Measurements from ENCODE around the gene POC1A. TPM values are rescaled to one million over a fixed set of nuclear protein-coding genes. Genes with fewer than 3 reads are reported as not detected.

POC1A gene
- total and polyA plus RNA-seq, 2 donors (not counting 1 experiment from before 2014, with no cell fraction given): 1.7 to 2.8 TPM

GRCh38 chr3:52143156-52143555 is 11.1 kb downstream of the POC1A start:
- WGBS (ENCODE audit: insufficient coverage): 100% methylated on average over 4 of the region's 4 CpGs
- POLR2A ChIA-PET: no interaction called here
- no peak overlapping the region for H3K4me3 Mint-ChIP-seq

GRCh38 chr3:52141751-52142150 is 12.5 kb downstream of the POC1A start:
- no peak for ATAC-seq (ENCODE audit: low read depth)
- Histone ChIP-seq H3K4me2 (replicated peaks; ENCODE audit: low read depth, low read length, poor library complexity, severe bottlenecking) (no peak overlapping the region), H3K4me1 (ENCODE audit: control insufficient read depth in 2 of 2, insufficient read depth in 2 of 2, low read length in 2 of 2) (peaks cover 4 to 5% of the 10 kb centered on the region in 2 donors), H3K79me2 (ENCODE audit: control insufficient read depth, insufficient read depth, low read length) (peaks cover 3% of the 10 kb centered on the region), H3K27ac (ENCODE audit: low read length in 2 of 2) (no peak overlapping the region), H3K9me3 (ENCODE audit: control extremely low read depth in 1 of 3, control insufficient read depth in 2 of 3, insufficient read depth in 1 of 3, low read length in 2 of 3) (no peaks in the 10 kb centered on the region), H2AFZ (ENCODE audit: insufficient read depth, low read depth, low read length, poor library complexity, severe bottlenecking) (no peak overlapping the region), H3K4me3 (ENCODE audit: control extremely low read depth in 1 of 5, extremely low read depth in 1 of 5, insufficient read depth in 1 of 5, low read depth in 2 of 5, low read length in 4 of 5) (no peak overlapping the region), H4K20me1 (ENCODE audit: control insufficient read depth, insufficient read depth, low read length, poor library complexity, severe bottlenecking) (no peaks in the 10 kb centered on the region), H3K27me3 (replicated peaks in 1 of 4; ENCODE audit: control extremely low read depth in 1 of 4, control insufficient read depth in 3 of 4, insufficient read depth in 4 of 4, low read length in 3 of 4) (no peaks in the 10 kb centered on the region), H3K36me3 (replicated peaks in 1 of 2; ENCODE audit: control extremely low read depth in 1 of 2, control insufficient read depth in 1 of 2, extremely low read depth in 1 of 2, insufficient read depth in 2 of 2, low read length in 1 of 2) (no peaks in the 10 kb centered on the region), H3K9ac (ENCODE audit: low read length) (no peak overlapping the region)
- H3K9me3 Mint-ChIP-seq (ENCODE audit: insufficient read depth): no peaks in the 10 kb centered on the region
- no peak for DNase-seq
- POLR2A ChIA-PET: no interaction called here
- peaks cover 5% of the 10 kb centered on the region for H3K4me1 Mint-ChIP-seq
- 99% methylated on average over 7 of the region's 7 CpGs for WGBS (ENCODE audit: insufficient coverage)
- TF ChIP-seq CTCF (IDR thresholded peaks at IDR 0.05) (no peak), EZH2 (IDR thresholded peaks at IDR 0.05; ENCODE audit: borderline replicate concordance, insufficient read depth, low read depth, low read length, poor library complexity, severe bottlenecking) (no peak)
- CTCF ChIA-PET: interaction anchor here (2.7 to 11.2 kb wide), 2 partner anchors 135 to 139 kb away, joined by 7 to 166 read pairs; no protein-coding TSS in a partner anchor
- H3K4me3 Mint-ChIP-seq: no peak overlapping the region
- H3K27ac Mint-ChIP-seq: no peak overlapping the region
- H3K27me3 Mint-ChIP-seq: no peaks in the 10 kb centered on the region
- intact Hi-C loops (cut with micrococcal nuclease): no loop called here

More at GRCh38 chr3:52143156-52143555, 11.1 kb downstream of the POC1A start:
- Histone ChIP-seq H2AFZ (ENCODE audit: insufficient read depth, low read depth, low read length, poor library complexity, severe bottlenecking) (no peak overlapping the region), H3K4me1 (ENCODE audit: control insufficient read depth in 2 of 2, insufficient read depth in 2 of 2, low read length in 2 of 2) (peaks cover 4 to 5% of the 10 kb centered on the region in 2 donors), H3K9me3 (ENCODE audit: control extremely low read depth in 1 of 3, control insufficient read depth in 2 of 3, insufficient read depth in 1 of 3, low read length in 2 of 3) (no peaks in the 10 kb centered on the region), H3K9ac (ENCODE audit: low read length) (no peak overlapping the region), H3K27me3 (replicated peaks in 1 of 4; ENCODE audit: control extremely low read depth in 1 of 4, control insufficient read depth in 3 of 4, insufficient read depth in 4 of 4, low read length in 3 of 4) (no peaks in the 10 kb centered on the region), H3K4me2 (replicated peaks; ENCODE audit: low read depth, low read length, poor library complexity, severe bottlenecking) (no peak overlapping the region), H3K27ac (ENCODE audit: low read length in 2 of 2) (no peak overlapping the region), H3K36me3 (replicated peaks in 1 of 2; ENCODE audit: control extremely low read depth in 1 of 2, control insufficient read depth in 1 of 2, extremely low read depth in 1 of 2, insufficient read depth in 2 of 2, low read length in 1 of 2) (no peaks in the 10 kb centered on the region), H3K79me2 (ENCODE audit: control insufficient read depth, insufficient read depth, low read length) (peaks cover 3% of the 10 kb centered on the region), H3K4me3 (ENCODE audit: control extremely low read depth in 1 of 5, extremely low read depth in 1 of 5, insufficient read depth in 1 of 5, low read depth in 2 of 5, low read length in 4 of 5) (no peak overlapping the region), H4K20me1 (ENCODE audit: control insufficient read depth, insufficient read depth, low read length, poor library complexity, severe bottlenecking) (no peaks in the 10 kb centered on the region)
- intact Hi-C loops (cut with micrococcal nuclease): no loop called here
- DNase-seq (no peak), ATAC-seq (ENCODE audit: low read depth) (no peak)
- Mint-ChIP-seq H3K4me1 (peaks cover 5% of the 10 kb centered on the region), H3K9me3 (ENCODE audit: insufficient read depth) (no peaks in the 10 kb centered on the region), H3K27me3 (no peaks in the 10 kb centered on the region), H3K27ac (no peak overlapping the region)
- CTCF ChIA-PET: interaction anchor here (0.6 to 11.2 kb wide), 9 partner anchors 11 to 461 kb away, joined by 3 to 166 read pairs (median 4); partner anchors contain the start of genes POC1A and RPL29
- TF ChIP-seq CTCF (IDR thresholded peaks at IDR 0.05) (no peak), EZH2 (IDR thresholded peaks at IDR 0.05; ENCODE audit: borderline replicate concordance, insufficient read depth, low read depth, low read length, poor library complexity, severe bottlenecking) (no peak)
